ENCODE measurements around the gene PLD3.

DNA sequence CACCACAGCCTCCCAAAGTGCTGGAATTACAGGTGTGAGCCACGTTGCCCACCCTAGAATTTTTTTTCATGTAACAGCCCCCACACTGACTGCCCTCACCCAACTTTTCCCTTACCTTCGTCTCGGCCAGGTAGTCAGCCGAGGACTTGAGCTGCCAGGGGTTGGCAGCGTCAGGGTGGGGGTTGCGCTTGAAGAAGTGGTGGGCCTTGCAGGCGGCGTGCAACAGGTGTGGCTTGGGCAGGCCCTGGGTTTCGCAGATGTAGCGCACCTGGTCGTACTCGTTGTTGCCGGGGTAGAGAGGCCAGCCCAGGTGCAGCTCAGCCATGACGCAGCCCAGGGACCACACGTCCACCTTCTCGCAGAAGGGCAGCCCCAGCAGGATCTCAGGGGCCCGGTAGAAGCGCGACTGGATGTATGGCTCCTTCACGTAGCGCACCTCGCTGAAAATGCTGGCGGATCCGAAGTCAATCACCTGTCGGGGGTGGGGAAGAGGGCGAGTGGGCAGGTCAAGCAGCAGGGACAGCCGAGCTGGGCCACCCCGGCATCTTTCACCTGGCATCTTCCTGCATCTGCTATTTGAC is 35.3 kb downstream of the PLD3 start:
- TF ChIP-seq, protein P1, sequence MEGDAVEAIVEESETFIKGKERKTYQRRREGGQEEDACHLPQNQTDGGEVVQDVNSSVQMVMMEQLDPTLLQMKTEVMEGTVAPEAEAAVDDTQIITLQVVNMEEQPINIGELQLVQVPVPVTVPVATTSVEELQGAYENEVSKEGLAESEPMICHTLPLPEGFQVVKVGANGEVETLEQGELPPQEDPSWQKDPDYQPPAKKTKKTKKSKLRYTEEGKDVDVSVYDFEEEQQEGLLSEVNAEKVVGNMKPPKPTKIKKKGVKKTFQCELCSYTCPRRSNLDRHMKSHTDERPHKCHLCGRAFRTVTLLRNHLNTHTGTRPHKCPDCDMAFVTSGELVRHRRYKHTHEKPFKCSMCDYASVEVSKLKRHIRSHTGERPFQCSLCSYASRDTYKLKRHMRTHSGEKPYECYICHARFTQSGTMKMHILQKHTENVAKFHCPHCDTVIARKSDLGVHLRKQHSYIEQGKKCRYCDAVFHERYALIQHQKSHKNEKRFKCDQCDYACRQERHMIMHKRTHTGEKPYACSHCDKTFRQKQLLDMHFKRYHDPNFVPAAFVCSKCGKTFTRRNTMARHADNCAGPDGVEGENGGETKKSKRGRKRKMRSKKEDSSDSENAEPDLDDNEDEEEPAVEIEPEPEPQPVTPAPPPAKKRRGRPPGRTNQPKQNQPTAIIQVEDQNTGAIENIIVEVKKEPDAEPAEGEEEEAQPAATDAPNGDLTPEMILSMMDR (IDR thresholded peaks at IDR 0.05) = no peak
- TF ChIP-seq POLR2A (IDR thresholded peaks at IDR 0.05) = no peak

Measured in uterus (tissue), 2 donors.